IMR-90 (cell line): ENCODE results near the gene OOSP1. TPM values are rescaled to one million over a fixed set of nuclear protein-coding genes. Genes with fewer than 3 reads are reported as not detected.

ENCODE experiments used
- ATAC-seq: fragments of 200-7000 bp; cut with Tn5 transposase; 2 replicates; pipeline ENCODE4 v1.9.1; 2020; ENCODE audit warnings: low read depth, mild to moderate bottlenecking, moderate library complexity
- BruUV-seq: library from RNA; stranded (reverse); fragments of 400-500 nt; replicated peaks from 2 replicates; lab custom pipeline; 2021; lab: Mats Ljungman, UMichigan
- CTCF ChIA-PET: fragments of 300-600 bp; formaldehyde crosslinking; extraction: SDS; loops from one replicate; lab custom pipeline; 2021; ENCODE audit warnings: antibody characterized with exemption; lab: Yijun Ruan, JAX
- POLR2A ChIA-PET: fragments of 300-600 bp; sonication (Branson Sonifier 250); formaldehyde crosslinking; loops from one replicate; lab custom pipeline; 2022; ENCODE audit warnings: antibody characterized with exemption; ENCODE audit not compliant: unreplicated experiment; lab: Charles Lee
- DNase-seq: peaks from one replicate; pipeline ENCODE4 v3.0.0; 2013
- H2AFZ ChIP-seq: replicated peaks from 2 replicates; pipeline ENCODE3; 2013; ENCODE audit warnings: low read length, mild to moderate bottlenecking; ENCODE audit not compliant: poor library complexity
- H2AK5ac ChIP-seq: 2 replicates; pipeline ENCODE4 v1.6.1; 2013; ENCODE audit warnings: low read depth, low read length, inconsistent platforms
- H2AK9ac ChIP-seq: replicated peaks from 2 replicates; pipeline ENCODE3; 2013; ENCODE audit warnings: mild to moderate bottlenecking, low read depth, low read length, moderate library complexity; ENCODE audit not compliant: poor library complexity
- H2BK120ac ChIP-seq: 2 replicates; pipeline ENCODE4 v1.6.1; 2013; ENCODE audit warnings: low read depth, low read length, inconsistent platforms
- H2BK15ac ChIP-seq: 3 replicates; pipeline ENCODE4 v1.6.1; 2013; ENCODE audit warnings: low read depth, low read length, inconsistent platforms
- H2BK20ac ChIP-seq: 2 replicates; pipeline ENCODE4 v1.6.1; 2013; ENCODE audit warnings: low read depth, mild to moderate bottlenecking, inconsistent platforms, low read length, moderate library complexity
- H2BK5ac ChIP-seq: 2 replicates; pipeline ENCODE4 v1.6.1; 2013; ENCODE audit warnings: mild to moderate bottlenecking, low read depth, low read length, inconsistent platforms; ENCODE audit not compliant: poor library complexity, severe bottlenecking
- H3K14ac ChIP-seq: replicated peaks from 2 replicates; pipeline ENCODE4 v1.6.1; 2013; ENCODE audit warnings: low read depth, low read length, inconsistent platforms
- H3K18ac ChIP-seq: 2 replicates; pipeline ENCODE4 v1.6.1; 2013; ENCODE audit warnings: low read depth, low read length, control low read depth
- H3K23ac ChIP-seq: 2 replicates; pipeline ENCODE4 v1.6.1; 2013; ENCODE audit warnings: low read depth, low read length, inconsistent platforms
- H3K27ac ChIP-seq: 2 replicates; pipeline ENCODE4 v1.5.1; 2013; ENCODE audit warnings: mild to moderate bottlenecking, control low read depth, low read length; ENCODE audit not compliant: insufficient read depth
- H3K27me3 ChIP-seq: 2 replicates; pipeline ENCODE4 v1.6.1; 2013; ENCODE audit warnings: low read length; ENCODE audit not compliant: control insufficient read depth, insufficient read depth
- H3K36me3 ChIP-seq: 2 replicates; pipeline ENCODE4 v1.6.1; 2013; ENCODE audit warnings: low read length, mixed read lengths; ENCODE audit not compliant: control insufficient read depth, insufficient read depth
- H3K4ac ChIP-seq: 2 replicates; pipeline ENCODE4 v1.6.1; 2013; ENCODE audit warnings: low read depth, low read length, inconsistent platforms
- H3K4me1 ChIP-seq: 2 replicates; pipeline ENCODE4 v1.6.1; 2013; ENCODE audit warnings: low read length, mixed read lengths; ENCODE audit not compliant: control insufficient read depth, insufficient read depth
- H3K4me2 ChIP-seq: 2 replicates; pipeline ENCODE4 v1.6.1; 2013; ENCODE audit warnings: low read depth, mild to moderate bottlenecking, control low read depth, low read length, moderate library complexity
- H3K4me3 ChIP-seq: 2 replicates; pipeline ENCODE4 v1.5.1; 2013; ENCODE audit warnings: low read depth, mild to moderate bottlenecking, control low read depth, low read length, moderate library complexity; ENCODE audit not compliant: insufficient read depth
- H3K56ac ChIP-seq: 2 replicates; pipeline ENCODE4 v1.6.1; 2013; ENCODE audit warnings: low read length, inconsistent platforms; ENCODE audit not compliant: insufficient read depth; ENCODE audit errors: extremely low read depth
- H3K79me1 ChIP-seq, 2 experiments: 2 replicates each; pipeline ENCODE4 v1.6.1; 2013; ENCODE audit warnings: low read length in 2 of 2, inconsistent platforms in 1 of 2, low read depth in 1 of 2
- H3K9ac ChIP-seq: 2 replicates; pipeline ENCODE4 v1.6.1; 2013; ENCODE audit warnings: low read depth, low read length, control low read depth
- H3K9me1 ChIP-seq: 2 replicates; pipeline ENCODE4 v1.6.1; 2013; ENCODE audit warnings: low read length, inconsistent platforms; ENCODE audit not compliant: insufficient read depth
- H3K9me3 ChIP-seq: 2 replicates; pipeline ENCODE4 v1.6.1; 2013; ENCODE audit warnings: low read length; ENCODE audit not compliant: control insufficient read depth, insufficient read depth
- H4K20me1 ChIP-seq: 2 replicates; pipeline ENCODE4 v1.6.1; 2013; ENCODE audit warnings: low read length, inconsistent platforms; ENCODE audit not compliant: insufficient read depth
- H4K5ac ChIP-seq: 2 replicates; pipeline ENCODE4 v1.6.1; 2013; ENCODE audit warnings: mild to moderate bottlenecking, low read depth, low read length, control low read depth
- H4K8ac ChIP-seq, 2 experiments: 2 replicates each; pipeline ENCODE4 v1.6.1; 2013; ENCODE audit warnings: low read depth in 2 of 2, low read length in 2 of 2, control low read depth in 1 of 2, inconsistent platforms in 1 of 2
- H4K91ac ChIP-seq: 2 replicates; pipeline ENCODE4 v1.6.1; 2013; ENCODE audit warnings: low read depth, low read length, inconsistent platforms; ENCODE audit not compliant: insufficient read depth
- BHLHE40 ChIP-seq: fragments of 150-350 bp; IDR thresholded peaks from 2 replicates; pipeline ENCODE4 v1.6.1; 2016; ENCODE audit warnings: mild to moderate bottlenecking, low read depth, low read length
- CEBPB ChIP-seq: IDR thresholded peaks from 2 replicates; pipeline ENCODE4 v1.6.1; 2012; ENCODE audit warnings: low read depth, low read length, improper control_type of control experiment
- CHD1 ChIP-seq: IDR thresholded peaks from 2 replicates; pipeline ENCODE4 v1.6.1; 2012; ENCODE audit warnings: low read depth, low read length, improper control_type of control experiment
- ELK1 ChIP-seq: fragments of 150-350 bp; IDR thresholded peaks from 2 replicates; pipeline ENCODE4 v1.6.1; 2016; ENCODE audit warnings: low read depth, mild to moderate bottlenecking, low read length, moderate library complexity, borderline replicate concordance
- FOS ChIP-seq: fragments of 150-350 bp; IDR thresholded peaks from 2 replicates; pipeline ENCODE4 v1.6.1; 2016; ENCODE audit warnings: low read depth, low read length
- MAFK ChIP-seq: IDR thresholded peaks from 2 replicates; pipeline ENCODE4 v1.6.1; 2012; ENCODE audit warnings: low read depth, low read length, improper control_type of control experiment
- MAZ ChIP-seq: IDR thresholded peaks from 2 replicates; pipeline ENCODE4 v1.6.1; 2012; ENCODE audit warnings: low read depth, mild to moderate bottlenecking, low read length, improper control_type of control experiment, moderate library complexity, borderline replicate concordance
- MXI1 ChIP-seq: IDR thresholded peaks from 2 replicates; pipeline ENCODE4 v1.6.1; 2012; ENCODE audit warnings: low read depth, mild to moderate bottlenecking, low read length, moderate library complexity, borderline replicate concordance
- NFE2L2 ChIP-seq: fragments of 150-350 bp; IDR thresholded peaks from 2 replicates; pipeline ENCODE4 v1.6.1; 2016; ENCODE audit warnings: low read depth, mild to moderate bottlenecking, low read length
- POLR2A ChIP-seq: IDR thresholded peaks from 2 replicates; pipeline ENCODE4 v1.6.1; 2012; ENCODE audit warnings: mild to moderate bottlenecking, low read depth, low read length
- RAD21 ChIP-seq: IDR thresholded peaks from 2 replicates; pipeline ENCODE4 v1.6.1; 2012; ENCODE audit warnings: low read length, improper control_type of control experiment
- RCOR1 ChIP-seq: IDR thresholded peaks from 2 replicates; pipeline ENCODE4 v1.6.1; 2012; ENCODE audit warnings: mild to moderate bottlenecking, low read length, improper control_type of control experiment; ENCODE audit not compliant: insufficient replicate concordance
- RFX5 ChIP-seq: IDR thresholded peaks from 2 replicates; pipeline ENCODE4 v1.8.0; 2012; ENCODE audit warnings: low read depth, mild to moderate bottlenecking, low read length, moderate library complexity
- WGBS, 2 experiments: methylation state at CpG; one replicate each; pipeline versions ENCODE4 v1.1.5 to v1.1.7; 2013; ENCODE audit warnings: missing lambda C conversion rate in 2 of 2; ENCODE audit not compliant: insufficient read length in 1 of 2; ENCODE audit errors: extremely low coverage in 2 of 2; 5-methylcytosine and 5-hydroxymethylcytosine counted together
- dilution Hi-C: fragments of 300-500 bp; cut with HindIII; formaldehyde crosslinking; loops from one replicate; pipeline ENCODE4 v1.14.3; 2018; ENCODE audit warnings: low sequenced_read_pairs; ENCODE audit not compliant: unreplicated experiment
- in situ Hi-C: fragments of 300-500 bp; cut with MboI; formaldehyde crosslinking; loops from 3 replicates; pipeline ENCODE4 v1.14.3; 2019; ENCODE audit warnings: low sequenced_read_pairs, inconsistent platforms, mixed read lengths
- intact Hi-C: fragments of 100-400 bp; cut with micrococcal nuclease; formaldehyde crosslinking; loops from 2 replicates; pipeline ENCODE4 v1.10.0; 2022
- polyA plus RNA-seq, 3 experiments: library from polyadenylated mRNA; depleted of rRNA; stranded (reverse); fragments of >200 nt; gene quantifications; 2 replicates each; pipeline ENCODE4 v1.2.3, GENCODE V29; 2012; ENCODE audit warnings: low replicate concordance in 1 of 3
- total RNA-seq: library from RNA; depleted of rRNA; stranded (reverse); fragments of >200 nt; gene quantifications from 2 replicates; pipeline ENCODE4 v1.2.3, GENCODE V29; 2012
- TF ChIP-seq, protein P1 (sequence below): conservative IDR thresholded peaks from 2 replicates; pipeline ENCODE4 v1.5.1; 2012; ENCODE audit warnings: mild to moderate bottlenecking, low read depth, low read length, improper control_type of control experiment
- TF ChIP-seq, protein P2 (sequence below): fragments of 150-350 bp; IDR thresholded peaks from 2 replicates; pipeline ENCODE4 v1.6.1; 2017; ENCODE audit warnings: mild to moderate bottlenecking, antibody characterized with exemption, low read length, low read depth

OOSP1 gene
- total and polyA plus RNA-seq, 2 of the 4 experiments (the other 2 are of a cell fraction) = not detected

GRCh38 chr11:59967677-59968394, 29.6 kb downstream of the OOSP1 start:
- no CpG with 5 or more reads among the region's 3 CpGs for WGBS, 2 experiments
- dilution Hi-C loops (no loop called here), intact Hi-C loops (no loop called here), in situ Hi-C loops (no loop called here)
- Histone ChIP-seq H2AK5ac (no peak overlapping the region), H2AFZ (no peak overlapping the region), H2BK20ac (no peak overlapping the region), H3K36me3 (no peaks in the 10 kb centered on the region), H4K91ac (no peak overlapping the region), H3K4me3 (no peak overlapping the region), H4K20me1 (no peaks in the 10 kb centered on the region), H2BK120ac (no peak overlapping the region), H3K4ac (no peak overlapping the region), H2BK5ac (no peak overlapping the region), H3K9me3 (no peaks in the 10 kb centered on the region), H4K8ac (no peak overlapping the region), H3K9me1 (no peaks in the 10 kb centered on the region), H3K4me1 (no peaks in the 10 kb centered on the region), H3K9ac (no peak overlapping the region), H2AK9ac (no peak overlapping the region), H3K23ac (no peak overlapping the region), H3K27ac (no peak overlapping the region), H3K79me1 (no peaks in the 10 kb centered on the region), H3K4me2 (no peak overlapping the region), H3K27me3 (no peaks in the 10 kb centered on the region), H3K18ac (no peak overlapping the region), H2BK15ac (no peak overlapping the region), H3K56ac (no peak overlapping the region), H3K14ac (no peak overlapping the region), H4K5ac (no peak overlapping the region)
- TF ChIP-seq RCOR1 (no peak), RFX5 (no peak), NFE2L2 (no peak), MXI1 (no peak), MAFK (no peak), CHD1 (no peak), RAD21 (no peak), MAZ (no peak), ELK1 (no peak), FOS (no peak), POLR2A (no peak), BHLHE40 (no peak), CEBPB (no peak)
- TF ChIP-seq, protein P1, sequence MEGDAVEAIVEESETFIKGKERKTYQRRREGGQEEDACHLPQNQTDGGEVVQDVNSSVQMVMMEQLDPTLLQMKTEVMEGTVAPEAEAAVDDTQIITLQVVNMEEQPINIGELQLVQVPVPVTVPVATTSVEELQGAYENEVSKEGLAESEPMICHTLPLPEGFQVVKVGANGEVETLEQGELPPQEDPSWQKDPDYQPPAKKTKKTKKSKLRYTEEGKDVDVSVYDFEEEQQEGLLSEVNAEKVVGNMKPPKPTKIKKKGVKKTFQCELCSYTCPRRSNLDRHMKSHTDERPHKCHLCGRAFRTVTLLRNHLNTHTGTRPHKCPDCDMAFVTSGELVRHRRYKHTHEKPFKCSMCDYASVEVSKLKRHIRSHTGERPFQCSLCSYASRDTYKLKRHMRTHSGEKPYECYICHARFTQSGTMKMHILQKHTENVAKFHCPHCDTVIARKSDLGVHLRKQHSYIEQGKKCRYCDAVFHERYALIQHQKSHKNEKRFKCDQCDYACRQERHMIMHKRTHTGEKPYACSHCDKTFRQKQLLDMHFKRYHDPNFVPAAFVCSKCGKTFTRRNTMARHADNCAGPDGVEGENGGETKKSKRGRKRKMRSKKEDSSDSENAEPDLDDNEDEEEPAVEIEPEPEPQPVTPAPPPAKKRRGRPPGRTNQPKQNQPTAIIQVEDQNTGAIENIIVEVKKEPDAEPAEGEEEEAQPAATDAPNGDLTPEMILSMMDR = no peak
- TF ChIP-seq, protein P2, sequence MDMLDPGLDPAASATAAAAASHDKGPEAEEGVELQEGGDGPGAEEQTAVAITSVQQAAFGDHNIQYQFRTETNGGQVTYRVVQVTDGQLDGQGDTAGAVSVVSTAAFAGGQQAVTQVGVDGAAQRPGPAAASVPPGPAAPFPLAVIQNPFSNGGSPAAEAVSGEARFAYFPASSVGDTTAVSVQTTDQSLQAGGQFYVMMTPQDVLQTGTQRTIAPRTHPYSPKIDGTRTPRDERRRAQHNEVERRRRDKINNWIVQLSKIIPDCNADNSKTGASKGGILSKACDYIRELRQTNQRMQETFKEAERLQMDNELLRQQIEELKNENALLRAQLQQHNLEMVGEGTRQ = no peak
- POLR2A ChIA-PET = no interaction called here
- CTCF ChIA-PET = no interaction called here
- no peak for ATAC-seq
- BruUV-seq = no TSS peak
- DNase-seq = no peak
